Activated CD8-positive, alpha-beta memory T cell treated with anti-CD3 and anti-CD28 coated beads, Interleukin-2, amount 10 ng/mL, durations not matched to agents 7 days and 5 days (primary cell): ENCODE measurements around the gene HOXA11. TPM values are rescaled to one million over a fixed set of nuclear protein-coding genes. Genes with fewer than 3 reads are reported as not detected.

ENCODE experiments used
- ATAC-seq: fragments of 150-1000 bp; cut with Tn5 transposase; one replicate; pipeline ENCODE4 v1.10.0; 2021; ENCODE audit warnings: moderate library complexity
- CTCF ChIA-PET: fragments of 350-600 bp; sonication (Branson Sonifier 250); formaldehyde crosslinking; loops from one replicate; lab custom pipeline; 2021; ENCODE audit warnings: antibody characterized with exemption; lab: Charles Lee
- DNase-seq: peaks from one replicate; pipeline ENCODE4 v3.0.0-alpha.2; 2020
- H3K27ac Mint-ChIP-seq: one replicate; pipeline ENCODE4 v1.8.0; 2021; ENCODE audit warnings: mild to moderate bottlenecking, mixed read lengths
- H3K27me3 Mint-ChIP-seq: one replicate; pipeline ENCODE4 v1.8.0; 2021; ENCODE audit warnings: mixed read lengths
- H3K36me3 Mint-ChIP-seq: one replicate; pipeline ENCODE4 v1.8.0; 2021; ENCODE audit warnings: mild to moderate bottlenecking, mixed read lengths
- H3K4me1 Mint-ChIP-seq: one replicate; pipeline ENCODE4 v1.8.0; 2021; ENCODE audit warnings: mixed read lengths
- H3K4me3 Mint-ChIP-seq: one replicate; pipeline ENCODE4 v1.8.0; 2021; ENCODE audit warnings: mild to moderate bottlenecking, moderate library complexity, mixed read lengths
- H3K9me3 Mint-ChIP-seq: one replicate; pipeline ENCODE4 v1.8.0; 2022; ENCODE audit warnings: low read depth, mixed read lengths
- total RNA-seq, 2 experiments: library from RNA; stranded (reverse); gene quantifications; one replicate each; pipeline ENCODE4 v1.2.3, GENCODE V29; 2021

HOXA11 gene
- total RNA-seq, 2 experiments from 2014 or later, result not detected

GRCh38 chr7:27177795-27178320, 7.2 kb downstream of the HOXA11 start:
- ATAC-seq (no peak), DNase-seq (no peak)
- Mint-ChIP-seq H3K27ac (no peak overlapping the region), H3K27me3 (peaks cover 74% of the 10 kb centered on the region), H3K4me1 (peaks cover 4% of the 10 kb centered on the region), H3K4me3 (no peak overlapping the region), H3K36me3 (no peaks in the 10 kb centered on the region), H3K9me3 (no peaks in the 10 kb centered on the region)
- CTCF ChIA-PET, result interaction anchor here (1.7 kb wide), 1 partner anchor 9 kb away, joined by 4 read pairs; no protein-coding TSS in a partner anchor

GRCh38 chr7:27176962-27177794, 7.9 kb downstream of the HOXA11 start:
- Mint-ChIP-seq H3K27me3 (peaks cover 74% of the 10 kb centered on the region), H3K9me3 (no peaks in the 10 kb centered on the region), H3K4me3 (no peak overlapping the region), H3K27ac (no peak overlapping the region), H3K36me3 (no peaks in the 10 kb centered on the region), H3K4me1 (peaks cover 5% of the 10 kb centered on the region)
- ATAC-seq (no peak), DNase-seq (no peak)
- CTCF ChIA-PET, result interaction anchor here (0.9 to 1.9 kb wide), 2 partner anchors 11 to 16 kb away, joined by 3 to 7 read pairs; no protein-coding TSS in a partner anchor

GRCh38 chr7:27176524-27176845, 8.5 kb downstream of the HOXA11 start:
- peaks cover 75% of the 10 kb centered on the region for H3K27me3 Mint-ChIP-seq
- DNase-seq (no peak), ATAC-seq (no peak)
- no peaks in the 10 kb centered on the region for H3K9me3 Mint-ChIP-seq
- CTCF ChIA-PET, result interaction anchor here (0.9 to 1.9 kb wide), 2 partner anchors 12 to 16 kb away, joined by 3 to 7 read pairs; no protein-coding TSS in a partner anchor
- peaks cover 9% of the 10 kb centered on the region for H3K4me1 Mint-ChIP-seq
- H3K4me3 Mint-ChIP-seq, result no peak overlapping the region
- H3K36me3 Mint-ChIP-seq, result peaks cover 2% of the 10 kb centered on the region
- H3K27ac Mint-ChIP-seq, result no peak overlapping the region

GRCh38 chr7:27175626-27176523, 9.2 kb downstream of the HOXA11 start:
- no peak overlapping the region for H3K27ac Mint-ChIP-seq
- H3K36me3 Mint-ChIP-seq, result peaks cover 2% of the 10 kb centered on the region
- CTCF ChIA-PET, result interaction anchor here (0.9 to 1.9 kb wide), 2 partner anchors 12 to 15 kb away, joined by 3 to 7 read pairs; no protein-coding TSS in a partner anchor
- H3K9me3 Mint-ChIP-seq, result no peaks in the 10 kb centered on the region
- ATAC-seq, result no peak
- H3K4me1 Mint-ChIP-seq, result peaks cover 10% of the 10 kb centered on the region
- no peak overlapping the region for H3K4me3 Mint-ChIP-seq
- peaks cover 76% of the 10 kb centered on the region for H3K27me3 Mint-ChIP-seq
- no peak for DNase-seq

- no peaks in the 10 kb centered on the region for H3K9me3 Mint-ChIP-seq
- peaks cover 2% of the 10 kb centered on the region for H3K36me3 Mint-ChIP-seq
- no peak for ATAC-seq
- DNase-seq, result no peak
- H3K4me3 Mint-ChIP-seq, result no peak overlapping the region
- CTCF ChIA-PET, result interaction anchor here (0.9 kb wide), 1 partner anchor 12 kb away, joined by 3 read pairs; no protein-coding TSS in a partner anchor
- peaks cover 80% of the 10 kb centered on the region for H3K27me3 Mint-ChIP-seq
- H3K4me1 Mint-ChIP-seq, result peaks cover 10% of the 10 kb centered on the region
- H3K27ac Mint-ChIP-seq, result peak overlapping the region; percentile 49
Measured at GRCh38 chr7:27174874-27175625, 10.0 kb downstream of the HOXA11 start.

- Mint-ChIP-seq H3K4me1 (peaks cover 7% of the 10 kb centered on the region), H3K9me3 (no peaks in the 10 kb centered on the region), H3K4me3 (no peak within 1 kb of the TSS), H3K27ac (peak within 1 kb of the TSS; percentile 49), H3K27me3 (peaks cover 78% of the 10 kb centered on the region), H3K36me3 (peaks cover 2% of the 10 kb centered on the region)
- no peak for ATAC-seq
- CTCF ChIA-PET, result interaction anchor here (0.9 kb wide), 1 partner anchor 11 kb away, joined by 3 read pairs; no protein-coding TSS in a partner anchor
- no peak for DNase-seq
Measured at GRCh38 chr7:27173956-27174873, 10.8 kb downstream of the HOXA11 start, which contains the start of gene HOXA10. TSS of gene HOXA10 (minus strand) at chr7:27174320. CDS start at chr7:27174306, 14 bp downstream.

- CTCF ChIA-PET, result interaction anchor here (1.2 to 1.3 kb wide), 2 partner anchors 22 to 23 kb away, joined by 3 to 5 read pairs; no protein-coding TSS in a partner anchor
- H3K27ac Mint-ChIP-seq, result no peak overlapping the region
- H3K4me1 Mint-ChIP-seq, result peaks cover 7% of the 10 kb centered on the region
- no peaks in the 10 kb centered on the region for H3K9me3 Mint-ChIP-seq
- no peak overlapping the region for H3K4me3 Mint-ChIP-seq
- peaks cover 2% of the 10 kb centered on the region for H3K36me3 Mint-ChIP-seq
- ATAC-seq (peak; percentile 33), DNase-seq (no peak)
- peaks cover 80% of the 10 kb centered on the region for H3K27me3 Mint-ChIP-seq
Measured at GRCh38 chr7:27173511-27173955, 11.5 kb downstream of the HOXA11 start.

- peaks cover 7% of the 10 kb centered on the region for H3K4me1 Mint-ChIP-seq
- peaks cover 80% of the 10 kb centered on the region for H3K27me3 Mint-ChIP-seq
- H3K36me3 Mint-ChIP-seq, result peaks cover 2% of the 10 kb centered on the region
- CTCF ChIA-PET, result interaction anchor here (1.2 to 1.3 kb wide), 3 partner anchors 14 to 23 kb away, joined by 3 to 5 read pairs (median 4); no protein-coding TSS in a partner anchor
- H3K27ac Mint-ChIP-seq, result no peak overlapping the region
- ATAC-seq, result peak; percentile 12
- H3K9me3 Mint-ChIP-seq, result no peaks in the 10 kb centered on the region
- no peak for DNase-seq
- no peak overlapping the region for H3K4me3 Mint-ChIP-seq
Measured at GRCh38 chr7:27172823-27173510, 12.1 kb downstream of the HOXA11 start.

GRCh38 chr7:27172315-27172774, 12.7 kb downstream of the HOXA11 start:
- Mint-ChIP-seq H3K9me3 (no peaks in the 10 kb centered on the region), H3K4me3 (no peak overlapping the region), H3K4me1 (peaks cover 7% of the 10 kb centered on the region), H3K27me3 (peaks cover 80% of the 10 kb centered on the region), H3K27ac (peak overlapping the region; percentile 11), H3K36me3 (peaks cover 2% of the 10 kb centered on the region)
- no peak for DNase-seq
- ATAC-seq, result no peak
- CTCF ChIA-PET, result interaction anchor here (1.0 to 1.3 kb wide), 4 partner anchors 14 to 24 kb away, joined by 3 to 5 read pairs (median 4); no protein-coding TSS in a partner anchor

GRCh38 chr7:27171637-27172314, 13.3 kb downstream of the HOXA11 start:
- H3K4me3 Mint-ChIP-seq, result no peak overlapping the region
- peaks cover 81% of the 10 kb centered on the region for H3K27me3 Mint-ChIP-seq
- peak overlapping the region; percentile 35 for H3K27ac Mint-ChIP-seq
- ATAC-seq (no peak), DNase-seq (no peak)
- H3K4me1 Mint-ChIP-seq, result peaks cover 7% of the 10 kb centered on the region
- CTCF ChIA-PET, result interaction anchor here (1.0 to 1.7 kb wide), 4 partner anchors 11 to 40 kb away, joined by 3 to 5 read pairs (median 4); no protein-coding TSS in a partner anchor
- no peaks in the 10 kb centered on the region for H3K9me3 Mint-ChIP-seq
- peaks cover 2% of the 10 kb centered on the region for H3K36me3 Mint-ChIP-seq
